ENCODE measurements around the gene GMDS. TPM values are rescaled to one million over a fixed set of nuclear protein-coding genes. Genes with fewer than 3 reads are reported as not detected.

Gene GMDS
- total and polyA plus RNA-seq, 11 donors = 4.5 to 10.7 (median 7.0) TPM

GRCh38 chr6:1689141-1689540, 556.3 kb downstream of the GMDS start:
- intact Hi-C loops (cut with DNase I) = loop anchor here in 7 of 10 donors (5.0 to 10.0 kb wide), 5 partner anchors 33 to 346 kb away; partner anchors contain the start of gene FOXC1 (in 1 of the 7)
- WGBS, 4 donors = 43 to 95% (median 78%) methylated on average over 1 of the region's 1 CpG
- no peak overlapping the region for H3K4me3 ChIP-seq
- ATAC-seq = no peak
- no peaks in the 10 kb centered on the region for H3K27me3 ChIP-seq
- H3K36me3 ChIP-seq = no peaks in the 10 kb centered on the region
- DNase-seq = no peak
- H3K9me3 ChIP-seq = no peaks in the 10 kb centered on the region
- peaks cover 0 to 17% (median 13%) of the 10 kb centered on the region in 12 donors for H3K4me1 ChIP-seq
- no peak overlapping the region for H3K27ac ChIP-seq
- TF ChIP-seq CTCF (IDR thresholded peaks at IDR 0.05) (no peak), POLR2A (IDR thresholded peaks at IDR 0.05) (no peak)

GRCh38 chr6:1688396-1688795, 557.0 kb downstream of the GMDS start:
- intact Hi-C loops (cut with DNase I) = loop anchor here in 7 of 10 donors (5.0 to 10.0 kb wide), 5 partner anchors 34 to 346 kb away; partner anchors contain the start of gene FOXC1 (in 1 of the 7)

GRCh38 chr6:1687402-1687801, 558.0 kb downstream of the GMDS start:
- no peak for TF ChIP-seq POLR2A (IDR thresholded peaks at IDR 0.05)
- no peak for TF ChIP-seq CTCF (IDR thresholded peaks at IDR 0.05)
- Histone ChIP-seq H3K4me1 (peaks cover 0 to 17% (median 13%) of the 10 kb centered on the region in 12 donors), H3K27ac (no peak overlapping the region), H3K36me3 (no peaks in the 10 kb centered on the region), H3K9me3 (no peaks in the 10 kb centered on the region), H3K4me3 (no peak overlapping the region), H3K27me3 (no peaks in the 10 kb centered on the region)
- ATAC-seq (no peak), DNase-seq (no peak)
- intact Hi-C loops (cut with DNase I) = loop anchor here in 7 of 10 donors (2.0 to 10.0 kb wide), 6 partner anchors 35 to 347 kb away; partner anchors contain the start of gene FOXC1 (in 2 of the 7)
- 74 to 99% (median 85%) methylated on average over 5 to 6 of the region's 6 CpGs for WGBS, 4 donors

More at GRCh38 chr6:1688396-1688795, 557.0 kb downstream of the GMDS start:
- no peaks in the 10 kb centered on the region for H3K9me3 ChIP-seq
- DNase-seq (no peak), ATAC-seq (no peak)
- H3K27me3 ChIP-seq = no peaks in the 10 kb centered on the region
- H3K27ac ChIP-seq = no peak overlapping the region
- H3K4me3 ChIP-seq = no peak overlapping the region
- TF ChIP-seq CTCF (IDR thresholded peaks at IDR 0.05) (no peak), POLR2A (IDR thresholded peaks at IDR 0.05) (no peak)
- 91 to 92% (median 92%) methylated on average over 3 of the region's 3 CpGs for WGBS, 4 donors
- H3K4me1 ChIP-seq = peaks cover 0 to 17% (median 13%) of the 10 kb centered on the region in 12 donors
- no peaks in the 10 kb centered on the region for H3K36me3 ChIP-seq

- intact Hi-C loops (cut with DNase I) = loop anchor here in 7 of 10 donors (2.0 to 10.0 kb wide), 6 partner anchors 36 to 348 kb away; partner anchors contain the start of gene FOXC1 (in 2 of the 7)
- Histone ChIP-seq H3K4me3 (no peak overlapping the region), H3K36me3 (no peaks in the 10 kb centered on the region), H3K27me3 (no peaks in the 10 kb centered on the region), H3K27ac (peak overlapping the region in 6 of 12 donors; percentile 13 to 59 (median 34)), H3K9me3 (no peaks in the 10 kb centered on the region), H3K4me1 (peaks cover 0 to 17% (median 13%) of the 10 kb centered on the region in 12 donors)
- TF ChIP-seq CTCF (IDR thresholded peaks at IDR 0.05) = peak in 10 of 12 donors; percentile 13 to 52 (median 32)
- no peak for TF ChIP-seq POLR2A (IDR thresholded peaks at IDR 0.05)
- ATAC-seq = peak; percentile 48 to 87 (median 84)
- DNase-seq = peak in 3 of 5 donors; percentile 25 to 49 (median 38)
- 35 to 50% (median 39%) methylated on average over 9 of the region's 9 CpGs for WGBS, 4 donors
Measured at GRCh38 chr6:1686117-1687098, 559.0 kb downstream of the GMDS start.

Data from heart left ventricle (tissue), 16 donors.